SKM-1 (cell line): ENCODE measurements around the gene VAC14.
"Not testable (repeated sequence)": the region's sequence is repeated elsewhere in the genome, so short reads cannot be mapped to it uniquely, and the experiment has no call there.

Source experiments
- DNase-seq: peaks from one replicate; lab custom pipeline; 2025; ENCODE audit not compliant: unreplicated experiment; lab: John Stamatoyannopoulos, UW

VAC14 gene

DNA sequence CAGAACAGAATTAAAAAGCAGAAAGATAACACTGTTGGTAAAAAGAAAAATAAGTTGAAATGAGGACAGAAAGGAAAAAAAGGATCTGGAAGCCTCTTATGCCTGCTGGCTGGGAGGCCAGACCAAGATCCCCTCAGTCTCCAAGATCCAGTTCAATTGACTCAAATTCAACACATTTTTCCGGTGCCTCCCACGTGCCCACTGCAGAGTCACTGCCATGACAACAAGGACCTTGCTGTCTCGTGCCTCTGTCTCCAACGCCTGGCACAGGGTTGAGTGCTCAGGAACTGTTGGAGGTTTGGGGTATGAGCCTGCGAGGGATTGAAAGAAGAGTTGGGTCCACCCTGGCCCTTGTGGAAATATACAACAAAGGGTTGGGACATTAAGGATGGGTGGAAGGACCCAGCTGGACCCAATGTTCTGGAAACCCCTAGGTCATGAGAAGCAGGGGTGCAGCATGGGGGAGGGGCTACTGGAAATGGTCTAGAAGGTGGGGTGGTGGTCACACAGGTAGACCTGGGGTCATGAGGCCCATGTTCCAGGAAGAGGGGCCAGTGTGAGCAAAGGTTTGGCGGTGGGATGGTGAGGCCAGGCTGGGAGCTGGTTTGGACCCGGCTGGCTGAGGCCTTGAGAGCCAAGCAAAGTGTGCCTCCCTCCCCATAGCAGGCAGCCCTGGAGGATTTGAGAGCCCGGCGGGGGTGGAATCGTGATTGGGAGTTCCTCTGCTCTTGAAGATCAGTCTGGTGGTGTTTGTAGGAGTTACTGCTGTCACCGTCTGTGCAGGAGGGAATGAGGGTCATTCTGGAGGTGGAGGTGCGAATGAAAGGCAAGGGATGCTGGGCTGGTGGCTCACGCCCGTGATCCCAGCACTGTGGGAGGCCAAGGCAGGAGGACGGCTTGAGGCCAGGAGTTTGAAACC lies 153.3 kb downstream of the VAC14 start:
- no peak for DNase-seq

DNA sequence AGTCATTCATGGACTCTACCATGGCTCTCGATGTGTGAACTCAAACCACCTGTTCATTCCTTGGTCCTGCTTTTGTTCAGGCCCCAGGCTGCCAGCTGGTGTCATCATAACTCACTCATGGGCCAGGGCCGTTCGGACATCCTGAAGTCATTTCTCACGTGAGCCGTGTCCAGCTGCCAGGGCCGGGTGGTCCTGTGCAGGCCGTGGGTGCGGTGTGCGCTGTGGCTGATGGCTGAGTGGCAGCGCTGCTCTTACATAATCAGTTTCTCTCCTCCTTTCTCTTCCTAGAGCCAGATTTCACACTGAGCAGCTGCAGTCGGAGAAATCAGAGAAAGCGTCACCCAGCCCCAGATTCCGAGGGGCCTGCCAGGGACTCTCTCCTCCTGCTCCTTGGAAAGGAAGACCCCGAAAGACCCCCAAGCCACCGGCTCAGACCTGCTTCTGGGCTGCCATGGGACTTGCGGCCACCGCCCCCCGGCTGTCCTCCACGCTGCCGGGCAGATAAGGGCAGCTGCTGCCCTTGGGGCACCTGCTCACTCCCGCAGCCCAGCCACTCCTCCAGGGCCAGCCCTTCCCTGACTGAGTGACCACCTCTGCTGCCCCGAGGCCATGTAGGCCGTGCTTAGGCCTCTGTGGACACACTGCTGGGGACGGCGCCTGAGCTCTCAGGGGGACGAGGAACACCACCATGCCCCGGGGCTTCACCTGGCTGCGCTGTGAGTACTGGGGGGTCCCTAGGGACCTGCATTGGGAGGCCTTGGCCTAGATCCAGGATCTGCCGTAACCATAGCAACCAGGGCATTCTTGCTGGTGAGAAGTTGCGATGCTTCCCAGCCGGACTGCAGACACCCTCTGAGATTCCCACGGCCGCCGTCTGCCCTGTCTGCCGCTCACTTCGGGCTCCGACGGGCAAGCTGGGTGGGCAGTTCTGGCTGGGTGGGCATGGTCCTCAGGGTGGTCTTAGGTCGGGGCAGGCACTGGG lies 154.4 kb downstream of the VAC14 start, which contains the start of gene IL34:
Gene IL34 (plus strand): TSS at position 300 of the 982 bp plus-strand sequence. CDS start 389 bp downstream, at position 689.
- no peak for DNase-seq

DNA sequence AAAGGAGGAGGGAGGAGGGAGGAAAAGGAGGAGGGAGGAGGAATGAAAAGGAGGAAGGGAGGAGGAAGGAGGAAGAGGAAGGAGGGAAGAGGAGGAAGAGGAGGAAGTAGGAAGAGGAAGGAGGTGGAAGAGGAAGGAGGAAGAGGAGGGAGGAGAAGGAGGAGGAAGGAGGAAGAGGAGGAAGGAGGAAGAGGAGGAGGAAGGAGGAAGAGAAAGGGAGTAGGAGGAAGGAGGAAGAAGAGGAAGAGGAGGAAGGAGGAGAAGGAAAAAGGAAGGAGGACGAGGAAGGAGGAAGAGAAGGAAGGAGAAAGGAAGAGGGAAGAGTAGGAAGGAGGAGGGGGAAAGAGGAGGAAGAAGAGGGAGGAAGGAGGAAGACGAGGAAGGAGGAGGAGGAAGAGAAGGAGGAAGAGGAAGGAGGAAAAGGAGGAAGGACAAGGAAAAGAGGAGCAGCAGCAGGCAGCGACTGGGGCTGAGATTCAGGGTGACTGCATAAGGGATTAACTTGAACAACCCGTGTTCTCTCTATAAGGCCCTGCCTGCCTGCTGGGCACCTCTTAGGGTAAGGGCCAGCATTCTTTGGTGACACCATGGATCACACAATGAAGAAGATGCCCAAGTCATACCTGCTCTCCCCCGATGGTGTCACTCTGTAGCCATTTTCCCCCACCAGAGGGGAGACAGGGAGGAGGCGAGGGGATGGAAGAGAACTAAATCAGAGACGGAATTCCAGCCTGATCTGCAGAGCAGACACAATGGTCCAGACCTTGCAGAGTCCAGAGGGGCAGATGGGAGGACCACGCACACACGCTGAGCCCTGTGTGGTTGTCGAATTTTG lies 156.0 kb downstream of the VAC14 start:
- DNase-seq, result no peak

DNA sequence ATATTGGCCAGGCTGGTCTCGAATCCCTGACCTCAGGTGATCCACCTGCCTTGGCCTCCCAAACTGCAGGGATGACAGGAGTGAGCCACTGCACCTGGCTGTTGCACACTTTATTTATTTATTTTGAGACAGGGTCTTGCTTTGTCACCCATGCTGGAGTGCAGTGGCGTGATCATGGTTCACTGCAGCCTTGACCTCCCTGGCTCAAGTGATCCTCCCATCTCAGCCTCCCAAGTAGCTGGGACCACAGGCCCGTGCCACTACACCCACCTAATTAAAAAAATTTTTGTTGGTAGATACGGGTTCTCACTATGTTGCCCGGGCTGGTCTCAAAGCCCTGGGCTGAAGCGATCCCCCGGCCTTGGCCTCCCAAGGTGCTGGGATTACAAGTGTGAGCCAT lies 157.7 kb downstream of the VAC14 start:
- not testable (repeated sequence) for DNase-seq

DNA sequence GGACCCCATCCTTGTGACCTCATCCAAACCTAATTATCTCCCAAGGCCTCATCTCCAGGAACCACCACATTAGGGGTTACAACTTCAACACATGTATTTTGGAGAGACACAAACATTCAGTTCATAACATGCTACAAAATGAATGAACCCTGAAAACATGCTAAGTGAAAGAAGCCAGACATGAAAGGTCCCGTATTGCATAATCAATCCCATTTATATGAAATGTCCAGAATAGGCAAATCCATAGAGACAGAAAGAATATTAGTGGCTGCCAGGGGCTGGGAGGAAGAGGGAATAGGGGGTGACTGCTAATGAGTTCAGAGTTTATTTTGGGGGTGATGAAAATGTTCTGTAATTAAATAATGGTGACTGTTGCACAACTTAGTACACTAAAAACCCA lies 158.3 kb downstream of the VAC14 start:
- no peak for DNase-seq

DNA sequence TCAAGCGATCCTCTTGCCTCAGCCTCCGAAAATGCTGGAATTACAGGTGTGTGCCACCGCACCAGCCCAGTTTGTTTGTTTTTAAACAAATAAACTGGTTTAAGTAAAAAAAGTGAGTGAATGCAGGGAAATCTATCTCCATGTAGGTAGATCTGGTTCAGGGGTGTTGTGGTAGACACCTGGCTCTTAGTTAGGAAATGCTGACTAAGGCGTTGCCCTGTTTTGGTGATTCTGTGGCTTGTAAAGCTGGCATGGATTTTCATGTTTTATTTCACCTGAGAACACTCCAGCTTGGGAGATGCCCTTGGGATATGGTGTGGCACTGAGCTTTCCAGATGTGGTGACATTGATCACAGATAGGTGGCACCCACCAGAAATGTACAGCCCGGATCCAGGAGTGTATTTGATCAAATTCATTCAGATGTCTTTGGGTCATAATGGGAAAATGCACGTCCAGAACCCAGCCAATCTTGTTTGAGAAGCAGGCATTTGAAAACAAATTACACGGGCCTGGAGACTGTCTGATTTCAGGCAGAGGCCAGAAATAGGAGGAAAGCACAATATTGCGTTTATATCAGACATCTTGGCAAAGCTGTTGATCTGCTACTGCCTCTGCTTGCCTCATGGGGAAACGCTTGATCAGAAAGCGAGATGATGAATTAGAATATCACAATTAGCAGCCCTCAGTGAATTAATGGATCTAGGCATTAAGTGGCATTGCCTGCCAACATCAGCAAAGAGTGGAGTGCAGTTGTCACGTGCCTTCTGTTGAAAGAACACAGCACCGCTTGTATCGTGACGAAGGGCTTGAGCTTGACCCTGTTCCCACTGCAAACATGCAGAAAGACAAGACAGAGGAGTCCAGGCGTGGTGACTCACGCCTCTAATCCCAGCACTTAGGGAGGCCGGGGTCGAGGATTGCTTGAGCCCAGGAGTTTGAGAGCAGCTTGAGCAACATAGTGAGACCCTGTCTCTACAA lies 161.9 kb downstream of the VAC14 start:
- DNase-seq, result no peak
